GM21576 (cell line): ENCODE results near the gene UTF1.

Source experiments
- ATAC-seq: cut with Tn5 transposase; IDR thresholded peaks from one replicate; pipeline ENCODE4 v1.9.1; 2021; ENCODE audit warnings: mild to moderate bottlenecking, moderate library complexity; ENCODE audit not compliant: unreplicated experiment

Gene UTF1

GRCh38 chr10:133276435-133277201, 46.6 kb downstream of the UTF1 start, which contains the start of gene ADAM8:
Gene ADAM8 (minus strand): TSS chr10:133276868. CDS start chr10:133276817, 51 bp downstream.
- peak; percentile 40 for ATAC-seq

DNA sequence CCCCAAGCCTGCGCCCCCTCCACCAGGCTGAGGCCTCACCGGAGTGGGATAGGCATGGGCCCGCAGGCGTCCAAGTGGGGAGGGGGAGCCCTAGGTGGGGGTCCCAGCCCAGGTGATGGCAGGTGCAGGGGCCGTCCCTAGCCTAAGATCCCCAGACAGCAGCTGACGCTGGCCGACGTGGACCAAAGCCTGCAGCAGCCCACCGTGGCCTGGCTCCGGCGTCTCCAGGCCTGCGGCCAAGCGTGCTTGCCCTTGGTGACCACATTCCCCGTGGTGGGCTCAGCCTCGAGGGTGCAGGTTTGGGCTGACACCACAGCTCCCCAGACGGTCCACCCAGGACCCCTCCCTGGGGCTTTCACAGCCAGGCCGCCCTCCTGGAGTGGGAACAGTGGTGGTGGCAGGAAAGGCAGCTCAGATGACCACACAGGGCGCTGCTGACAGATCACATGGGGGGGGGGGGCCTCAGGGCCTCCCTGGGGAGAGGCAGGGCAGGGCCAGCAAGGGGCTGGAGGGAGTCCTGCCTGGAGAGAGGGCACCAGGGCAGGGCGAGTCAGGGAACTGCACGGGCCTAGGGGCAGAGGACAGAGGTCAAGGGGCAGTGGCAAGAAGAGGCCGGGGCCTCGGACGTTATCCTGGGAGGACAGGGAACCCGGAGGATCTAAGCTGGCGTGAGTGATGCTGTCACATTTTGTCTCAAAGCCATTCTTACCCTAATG, 47.4 kb downstream of the UTF1 start:
- ATAC-seq = no peak

DNA sequence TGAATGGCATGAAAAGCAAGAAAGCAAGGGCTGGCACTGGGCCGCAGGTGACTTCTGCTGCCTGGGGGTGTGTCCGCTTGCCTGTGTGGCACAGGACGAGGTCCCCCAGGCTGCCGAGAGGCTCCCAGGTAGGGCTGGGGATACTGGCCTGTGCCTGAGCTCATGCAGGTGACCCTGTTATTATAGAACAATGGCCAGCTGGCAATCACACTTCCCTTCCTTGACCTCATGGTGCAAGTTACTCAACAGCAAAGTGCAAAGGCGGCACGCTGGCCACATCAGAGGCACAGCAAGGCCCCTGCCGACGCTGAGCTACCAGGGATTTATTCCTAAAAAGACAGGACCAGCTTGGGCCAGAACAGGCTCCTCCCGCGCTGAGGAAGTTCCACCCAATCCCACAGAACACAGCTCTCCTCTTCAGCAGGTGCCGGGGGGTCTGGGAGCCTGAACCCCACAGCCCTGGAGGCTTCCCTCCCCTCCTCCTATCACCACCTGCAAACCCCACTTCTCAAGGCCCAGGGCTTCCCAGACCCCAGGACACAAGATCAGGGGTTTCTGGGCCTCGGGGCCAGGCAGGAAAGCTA, 48.1 kb downstream of the UTF1 start:
- ATAC-seq = no peak

GRCh38 chr10:133278577-133279265, 48.7 kb downstream of the UTF1 start:
- peak; percentile 36 for ATAC-seq

DNA sequence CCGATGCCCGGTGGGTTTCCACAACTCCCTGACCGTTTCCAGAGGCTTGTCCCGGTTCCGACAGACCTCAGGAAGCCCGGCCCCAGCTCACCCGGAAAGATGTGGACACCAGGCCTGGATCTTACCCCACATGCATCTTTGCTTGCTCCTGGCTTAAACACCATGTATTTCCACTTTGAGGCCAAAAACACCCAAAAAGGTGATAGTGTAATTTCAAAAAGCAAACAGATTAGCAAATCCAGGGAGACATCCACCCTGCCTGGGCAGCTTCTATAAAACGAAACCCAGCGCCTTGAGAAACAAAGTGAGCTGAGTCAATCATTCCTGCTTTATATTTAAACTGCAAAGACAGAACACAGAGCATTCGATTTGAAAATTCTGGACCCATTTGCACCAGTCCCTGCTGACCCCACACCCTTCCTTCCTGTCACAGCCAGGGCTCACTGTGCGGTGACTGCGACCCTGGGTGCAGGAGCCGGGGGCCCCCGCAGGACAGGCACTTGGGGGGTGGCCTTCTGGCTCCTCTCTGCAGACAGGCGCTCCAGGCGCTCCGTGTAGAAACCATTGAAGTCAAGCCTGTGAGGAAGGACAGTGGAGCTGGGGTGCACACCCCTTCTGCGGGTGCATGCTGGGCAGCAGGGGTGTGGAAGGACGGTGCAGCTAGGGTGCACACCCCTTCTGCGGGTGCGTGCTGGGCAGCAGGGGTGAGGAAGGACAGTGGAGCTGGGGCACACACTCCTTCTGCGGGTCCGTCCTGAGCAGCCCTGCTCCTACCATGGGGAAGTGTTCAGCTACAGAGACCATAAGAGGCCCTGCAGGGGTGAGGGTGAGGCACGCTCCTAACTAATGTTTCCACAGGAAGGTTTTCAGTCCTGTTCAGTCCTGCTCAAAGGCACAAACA, 49.6 kb downstream of the UTF1 start:
- no peak for ATAC-seq

GRCh38 chr10:133280391-133281059, 50.5 kb downstream of the UTF1 start:
- ATAC-seq = no peak

DNA sequence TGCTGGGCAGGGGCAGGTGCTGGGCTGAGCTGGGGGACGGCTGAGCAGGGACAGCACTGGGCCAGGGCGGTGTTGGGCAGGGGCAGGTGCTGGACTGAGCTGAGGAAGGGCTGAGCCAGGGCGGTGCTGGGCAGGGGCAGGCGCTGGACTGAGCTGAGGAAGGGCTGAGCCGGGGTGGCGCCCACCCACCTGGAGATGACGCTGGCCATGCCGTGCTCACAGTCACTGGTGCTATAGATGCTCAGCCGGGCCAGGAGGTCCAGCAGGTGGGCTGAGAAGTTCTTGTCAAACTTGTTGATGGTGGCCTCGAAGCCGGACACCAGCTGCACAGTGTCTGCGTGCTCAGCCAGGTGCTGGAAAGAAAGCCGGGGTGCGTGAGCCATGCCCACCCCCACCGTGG, 51.1 kb downstream of the UTF1 start:
- ATAC-seq = no peak
